GM12878 (cell line): Measurements from ENCODE around the gene PFN3. TPM values are rescaled to one million over a fixed set of nuclear protein-coding genes. Genes with fewer than 3 reads are reported as not detected.
A peak's percentile ranks its signal among the peaks of the same experiment; 100 is the strongest.
"Not testable (repeated sequence)": the region's sequence is repeated elsewhere in the genome, so short reads cannot be mapped to it uniquely, and the experiment has no call there.

Experiments
- ATAC-seq: fragments of 200-7000 bp; cut with Tn5 transposase; 3 replicates; pipeline ENCODE4 v1.9.1; 2020; ENCODE audit warnings: mild to moderate bottlenecking, moderate library complexity
- BruUV-seq: library from RNA; stranded (reverse); fragments of 400-500 nt; replicated peaks from 2 replicates; lab custom pipeline; 2021; lab: Mats Ljungman, UMichigan
- CTCF ChIA-PET: fragments of 300-600 bp; sonication (Branson Sonifier 250); formaldehyde crosslinking; extraction: SDS; loops from one replicate; lab custom pipeline; 2021; ENCODE audit warnings: inconsistent platforms; lab: Yijun Ruan, JAX
- POLR2A ChIA-PET: fragments of 350-600 bp; formaldehyde crosslinking; extraction: SDS; loops from one replicate; lab custom pipeline; 2021; ENCODE audit warnings: inconsistent platforms; lab: Charles Lee
- RAD21 ChIA-PET: fragments of 300-600 bp; sonication (Branson Sonifier 250); formaldehyde crosslinking; loops from one replicate; lab custom pipeline; 2023; ENCODE audit warnings: antibody characterized with exemption; ENCODE audit not compliant: unreplicated experiment; lab: Charles Lee
- SMC1A ChIA-PET: fragments of 300-600 bp; sonication (Branson Sonifier 250); formaldehyde crosslinking; loops from one replicate; lab custom pipeline; 2023; ENCODE audit not compliant: unreplicated experiment, uncharacterized antibody; lab: Charles Lee
- DNase-seq: peaks from one replicate; pipeline ENCODE4 v3.0.0-alpha.2; 2011; ENCODE audit warnings: low read depth, low spot score
- FAIRE-seq: peaks from 3 replicates; lab custom pipeline; 2011; peaks lifted over from hg19 to GRCh38; lab: Jason Lieb, UNC
- H2AFZ ChIP-seq: 2 replicates; pipeline ENCODE4 v1.6.0; 2011; ENCODE audit warnings: low read depth, low read length, control low read depth; ENCODE audit not compliant: control insufficient read depth
- H3K27ac ChIP-seq: 2 replicates; pipeline ENCODE4 v1.5.1; 2011; ENCODE audit warnings: control low read depth; ENCODE audit not compliant: control insufficient read depth, insufficient read depth
- H3K27me3 ChIP-seq, 2 experiments: replicated peaks in 1 of 2; 2 replicates each; pipeline versions ENCODE4 v1.6.0 to v1.6.1; 2011; ENCODE audit warnings: low read length in 1 of 2; ENCODE audit not compliant: control insufficient read depth in 2 of 2, insufficient read depth in 2 of 2
- H3K36me3 ChIP-seq, 2 experiments: 2 replicates each; pipeline ENCODE4 v1.5.1; 2011; ENCODE audit warnings: low read length in 1 of 2; ENCODE audit not compliant: control insufficient read depth in 2 of 2, insufficient read depth in 2 of 2
- H3K4me1 ChIP-seq: 2 replicates; pipeline ENCODE4 v1.6.1; 2011; ENCODE audit warnings: mild to moderate bottlenecking, low read length, moderate library complexity, mixed read lengths; ENCODE audit not compliant: control insufficient read depth, insufficient read depth
- H3K4me2 ChIP-seq: 2 replicates; pipeline ENCODE4 v1.6.0; 2011; ENCODE audit warnings: control low read depth; ENCODE audit not compliant: control insufficient read depth, insufficient read depth
- H3K4me3 ChIP-seq: fragments of 200-600 bp; sonication (generic); 2 replicates; pipeline ENCODE4 v1.5.1; 2016
- H3K79me2 ChIP-seq: 2 replicates; pipeline ENCODE4 v1.6.0; 2011; ENCODE audit warnings: low read length; ENCODE audit not compliant: control insufficient read depth, insufficient read depth
- H3K9ac ChIP-seq: 2 replicates; pipeline ENCODE4 v1.8.0; 2011; ENCODE audit warnings: low read length, control low read depth, mixed read lengths; ENCODE audit not compliant: control insufficient read depth, insufficient read depth
- H3K9me3 ChIP-seq: replicated peaks from 3 replicates; pipeline ENCODE4 v1.5.1; 2011; ENCODE audit warnings: mild to moderate bottlenecking, low read length; ENCODE audit not compliant: control insufficient read depth, insufficient read depth
- H4K20me1 ChIP-seq: 2 replicates; pipeline ENCODE4 v1.6.0; 2011; ENCODE audit not compliant: control insufficient read depth, insufficient read depth
- WGBS: methylation state at CpG from one replicate; pipeline ENCODE4 v1.1.6; 2016; ENCODE audit warnings: low lambda C conversion rate; ENCODE audit not compliant: insufficient replicate concordance, insufficient coverage; ENCODE audit errors: missing lambda C conversion rate; 5-methylcytosine and 5-hydroxymethylcytosine counted together
- in situ Hi-C: fragments of 300-500 bp; cut with MboI; formaldehyde crosslinking; loops from 9 replicates; pipeline ENCODE4 v1.14.3; 2018; ENCODE audit warnings: mixed read lengths
- intact Hi-C: fragments of 100-400 bp; cut with micrococcal nuclease; formaldehyde crosslinking; loops from one replicate; pipeline ENCODE4 v1.14.2; 2022; ENCODE audit not compliant: unreplicated experiment
- polyA plus RNA-seq, 11 experiments: library from polyadenylated mRNA; depleted of rRNA in 4 of 11; unstranded in 6 of 11; stranded (reverse) in 5 of 11; fragments of >200 nt; fragmentation: Nextera tagmentation in 4 of 11; fragmentation: Illumina TruSeq in 1 of 11; extraction: Ambion mirVana in 4 of 11; extraction: Trizol in 1 of 11; gene quantifications; 1 replicate in 1 of 11; 2 replicates in 10 of 11; pipeline versions ENCODE4 v1.2.1 to v1.2.3, GENCODE V29; 2011 to 2016; ENCODE audit warnings: inconsistent platforms in 2 of 11, missing spikeins in 2 of 11, low read depth in 1 of 11
- total RNA-seq, 4 experiments: library from RNA; depleted of rRNA in 3 of 4; stranded (reverse); fragments of >200 nt in 3 of 4; fragmentation: Illumina TruSeq in 1 of 4; extraction: Trizol in 1 of 4; gene quantifications; 2 replicates each; pipeline versions ENCODE4 v1.2.1 to v1.2.3, GENCODE V29; 2013 to 2021
- TF ChIP-seq, protein P1 (sequence below): IDR thresholded peaks from 2 replicates; pipeline ENCODE4 v1.6.1; 2011; ENCODE audit warnings: low read depth, mild to moderate bottlenecking, low read length, moderate library complexity, borderline replicate concordance; ENCODE audit errors: extremely low read depth

PFN3 gene
- total and polyA plus RNA-seq, 10 of the 15 experiments (the other 5 are each of a cell fraction or from before 2014, with no cell fraction given): not detected

DNA sequence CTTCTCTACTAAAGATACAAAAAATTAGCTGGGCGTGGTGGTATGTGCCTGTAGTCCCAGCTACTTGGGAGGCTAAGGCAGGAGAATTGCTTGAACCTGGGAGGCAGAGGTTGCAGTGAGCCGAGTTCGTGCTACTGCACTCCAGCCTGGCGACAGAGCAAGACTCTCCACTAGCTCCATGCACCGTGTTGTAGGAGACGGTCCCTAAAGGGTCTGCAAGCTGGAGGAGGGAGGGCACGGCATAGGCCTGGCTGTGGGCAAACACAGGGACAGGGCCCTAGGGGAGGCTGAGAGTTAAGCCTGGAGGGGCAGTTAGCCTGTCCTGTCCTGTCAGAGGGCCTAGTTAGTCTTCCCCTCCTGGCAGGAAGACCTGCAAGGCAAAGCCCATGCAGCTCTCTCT, 39.7 kb downstream of the PFN3 start:
- Histone ChIP-seq H3K4me1 (peaks cover 73% of the 10 kb centered on the region), H3K79me2 (peaks cover 70% of the 10 kb centered on the region), H3K4me2 (peak overlapping the region; percentile 93), H3K4me3 (peak overlapping the region; percentile 63; the same call in 1 of the 2 replicates), H3K9ac (peak overlapping the region; percentile 60; the same call in 1 of the 2 replicates), H3K27ac (peak overlapping the region; percentile 91)
- H3K9me3 ChIP-seq, ATAC-seq, BruUV-seq, H2AFZ ChIP-seq, H3K36me3 ChIP-seq, in situ Hi-C loops, FAIRE-seq, H3K27me3 ChIP-seq, H4K20me1 ChIP-seq, DNase-seq: not testable (repeated sequence)
- RAD21 ChIA-PET: interaction anchor here (0.8 to 3.7 kb wide), 9 partner anchors 7 to 69 kb away, joined by 3 to 29 read pairs (median 7); partner anchors contain the start of gene LMAN2
- POLR2A ChIA-PET: interaction anchor here (0.6 to 2.7 kb wide), 7 partner anchors 9 to 803 kb away, joined by 3 to 22 read pairs (median 4); partner anchors contain the start of genes GRK6 and LMAN2
- WGBS: 95% methylated on average over 7 of the region's 7 CpGs
- intact Hi-C loops: loop anchor here (5.0 kb wide), 1 partner anchor 48 kb away; the partner anchor contains the start of gene MXD3
- CTCF ChIA-PET: interaction anchor here (0.6 to 4.4 kb wide), 16 partner anchors 8 to 140 kb away, joined by 3 to 33 read pairs (median 5); no protein-coding TSS in a partner anchor
- SMC1A ChIA-PET: interaction anchor here (1.2 to 3.9 kb wide), 7 partner anchors 8 to 51 kb away, joined by 4 to 19 read pairs (median 5); partner anchors contain the start of gene LMAN2

DNA sequence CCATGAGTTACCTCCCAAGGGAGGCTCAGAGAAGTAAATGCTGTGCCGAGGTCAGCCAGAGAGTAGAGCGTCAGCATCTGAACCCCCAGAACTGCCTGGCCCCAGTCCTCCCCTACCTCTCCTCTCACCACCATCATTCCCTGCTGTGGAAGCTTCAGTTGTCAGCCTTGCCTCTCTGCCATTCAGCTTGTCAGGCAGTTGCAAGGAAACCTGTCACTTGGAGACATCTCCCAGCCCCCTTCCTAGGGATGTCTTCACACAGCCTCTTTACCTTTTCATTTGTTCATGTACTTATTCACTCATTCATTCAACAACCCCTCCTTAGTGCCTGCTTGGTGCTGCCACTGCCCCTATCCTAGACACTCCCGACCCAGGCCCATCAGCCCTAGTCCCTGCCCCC, 40.6 kb downstream of the PFN3 start:
- intact Hi-C loops: loop anchor here (5.0 kb wide), 1 partner anchor 48 kb away; the partner anchor contains the start of gene MXD3
- WGBS: 75% methylated on average over 3 of the region's 3 CpGs
- no TSS peak for BruUV-seq

More for the DNA sequence above, 40.6 kb downstream of the PFN3 start:
- TF ChIP-seq, protein P1, sequence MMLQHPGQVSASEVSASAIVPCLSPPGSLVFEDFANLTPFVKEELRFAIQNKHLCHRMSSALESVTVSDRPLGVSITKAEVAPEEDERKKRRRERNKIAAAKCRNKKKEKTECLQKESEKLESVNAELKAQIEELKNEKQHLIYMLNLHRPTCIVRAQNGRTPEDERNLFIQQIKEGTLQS: no peak
- FAIRE-seq (no peak), ATAC-seq (no peak), DNase-seq (no peak)
- RAD21 ChIA-PET: interaction anchor here (1.0 to 3.7 kb wide), 4 partner anchors 9 to 44 kb away, joined by 3 to 29 read pairs (median 10); partner anchors contain the start of gene LMAN2
- peak overlapping the region; percentile 81 for H3K9ac ChIP-seq
- H3K4me1 ChIP-seq: peaks cover 66% of the 10 kb centered on the region
- POLR2A ChIA-PET: interaction anchor here (1.2 to 2.7 kb wide), 3 partner anchors 9 to 25 kb away, joined by 3 to 22 read pairs (median 4); partner anchors contain the start of gene LMAN2
- H3K4me2 ChIP-seq: peak overlapping the region; percentile 99
- peaks cover 3% of the 10 kb centered on the region; the same call in 1 of the 3 replicates for H3K9me3 ChIP-seq
- no peaks in the 10 kb centered on the region for H4K20me1 ChIP-seq
- SMC1A ChIA-PET: interaction anchor here (0.7 to 3.9 kb wide), 3 partner anchors 9 to 30 kb away, joined by 3 to 19 read pairs (median 5); no protein-coding TSS in a partner anchor
- H3K27ac ChIP-seq: peak overlapping the region; percentile 35
- no peaks in the 10 kb centered on the region for H3K27me3 ChIP-seq
- H3K36me3 ChIP-seq: no peaks in the 10 kb centered on the region; a peak in 1 of 4 replicates
- peak overlapping the region; percentile 99 for H3K4me3 ChIP-seq
- CTCF ChIA-PET: interaction anchor here (1.0 to 4.4 kb wide), 8 partner anchors 10 to 141 kb away, joined by 3 to 33 read pairs (median 11); no protein-coding TSS in a partner anchor
- peaks cover 65% of the 10 kb centered on the region for H3K79me2 ChIP-seq
- H2AFZ ChIP-seq: no peak overlapping the region
- in situ Hi-C loops: no loop called here
